Measurements from ENCODE around the gene CAPN14.

CAPN14 gene

DNA sequence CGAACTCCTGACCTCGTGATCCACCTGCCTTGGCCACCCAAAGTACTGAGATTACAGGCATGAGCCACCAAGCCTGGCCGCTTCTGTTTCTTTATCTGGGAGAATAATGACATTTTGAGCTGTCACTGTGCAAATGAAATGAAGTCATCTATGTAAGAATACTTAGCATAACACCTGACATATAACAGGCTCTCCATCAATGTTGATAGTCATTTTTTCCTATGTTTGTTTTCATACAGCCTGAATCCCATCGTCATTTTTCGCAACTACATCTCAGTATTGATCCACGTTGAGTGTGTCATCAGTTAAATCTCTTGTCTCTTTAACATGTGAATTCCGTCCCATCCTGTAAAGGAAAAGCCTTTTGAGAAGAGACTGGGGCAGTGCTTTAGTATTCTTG, 6.4 kb upstream of the CAPN14 start:
- DNase-seq, result no peak

GRCh38 chr2:31223026-31223425, 5.7 kb upstream of the CAPN14 start:
- no peak for DNase-seq

DNA sequence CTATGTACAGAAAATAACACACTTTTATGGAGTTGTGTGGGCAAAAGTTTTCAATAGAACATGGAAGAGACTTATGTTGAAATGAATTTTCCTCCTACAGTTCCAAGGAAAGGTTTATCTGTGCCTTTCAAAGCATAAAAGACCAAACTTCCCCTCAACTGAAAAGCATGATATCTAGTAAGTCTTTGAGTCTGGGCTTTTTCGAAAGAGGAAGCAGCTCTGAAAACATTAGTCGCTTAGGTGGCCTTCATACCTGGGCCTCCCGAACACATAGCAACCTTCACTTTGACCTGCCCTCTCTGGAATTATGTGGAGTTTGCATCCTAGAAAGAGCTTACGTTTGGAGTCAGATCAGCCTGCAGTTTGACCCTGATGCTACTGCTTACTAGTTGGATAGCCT, 4.8 kb upstream of the CAPN14 start:
- no peak for DNase-seq

GRCh38 chr2:31221544-31221943, 4.2 kb upstream of the CAPN14 start:
- DNase-seq, result no peak

GRCh38 chr2:31219131-31219969, 2.0 kb upstream of the CAPN14 start:
- DNase-seq, result peak; percentile 60

DNA sequence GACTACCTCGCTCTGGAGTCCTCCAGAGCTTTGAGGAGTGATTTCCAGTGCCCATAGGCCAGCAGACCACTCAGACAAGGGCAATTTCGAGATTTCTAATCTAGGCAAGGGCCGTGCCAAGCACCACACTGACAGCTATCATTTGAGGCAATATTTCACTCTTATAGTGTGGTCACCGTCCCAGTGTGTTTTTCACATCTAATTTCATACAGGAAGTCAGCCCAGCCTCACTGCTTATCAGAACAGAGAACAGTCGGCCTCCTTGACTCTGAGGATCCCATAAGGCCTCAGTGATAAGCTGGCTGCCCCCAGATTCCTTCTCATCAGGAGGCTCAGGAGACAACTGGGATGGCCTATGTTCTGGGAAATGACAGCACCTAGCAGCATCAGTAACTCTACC, 581 bp downstream of the CAPN14 start:
- DNase-seq, result no peak

DNA sequence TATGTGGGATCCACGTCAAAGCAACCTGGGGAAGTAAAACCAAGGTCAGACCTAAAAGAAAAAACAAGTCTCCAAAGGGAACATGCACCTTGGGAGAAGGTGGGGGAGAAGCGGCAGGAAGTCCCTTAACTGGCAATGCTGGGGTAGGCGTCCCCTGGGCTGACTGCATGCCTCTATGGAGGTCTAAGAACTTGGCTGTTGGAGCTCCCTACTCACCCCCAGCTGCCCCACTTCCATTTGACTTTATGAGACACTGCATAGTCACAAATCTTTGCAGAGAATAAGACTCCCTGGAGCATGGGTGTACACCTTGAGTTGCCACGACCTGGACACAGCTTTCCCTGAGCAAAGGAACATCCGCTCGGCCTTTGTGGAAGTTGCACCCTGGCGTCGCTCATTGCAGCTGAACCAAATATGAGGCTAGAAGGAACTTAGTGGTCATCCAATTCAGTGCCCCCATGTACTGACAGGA, 2.8 kb downstream of the CAPN14 start:
- DNase-seq, result no peak

GRCh38 chr2:31213601-31214443, 3.5 kb downstream of the CAPN14 start:
- DNase-seq, result no peak

GRCh38 chr2:31212659-31213600, 4.4 kb downstream of the CAPN14 start:
- no peak for DNase-seq

- DNase-seq, result no peak
Observed at GRCh38 chr2:31208240-31208639, 9.1 kb downstream of the CAPN14 start.

- DNase-seq, result no peak
Observed at GRCh38 chr2:31207790-31208189, 9.5 kb downstream of the CAPN14 start.

DNA sequence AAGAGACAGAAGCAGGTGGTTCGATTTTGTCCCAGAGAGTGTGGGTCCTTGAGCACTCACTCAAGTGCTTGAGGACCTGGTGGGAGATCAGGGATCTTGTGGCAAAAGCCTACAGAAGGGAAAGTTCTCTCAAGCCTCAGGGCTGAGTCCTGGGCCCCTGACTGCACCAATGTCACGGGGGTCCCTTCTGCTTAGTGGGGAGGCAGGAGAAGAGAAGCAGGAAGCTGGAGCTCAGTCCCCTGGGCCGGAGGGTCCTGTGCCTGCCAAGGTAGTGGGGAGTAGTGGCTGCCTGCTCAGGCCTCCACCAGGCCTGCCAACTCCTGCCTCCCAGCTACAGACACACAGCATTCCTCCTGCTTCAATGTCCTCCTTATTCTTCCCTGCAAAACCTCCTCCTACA, 11.7 kb downstream of the CAPN14 start:
- DNase-seq, result no peak

DNA sequence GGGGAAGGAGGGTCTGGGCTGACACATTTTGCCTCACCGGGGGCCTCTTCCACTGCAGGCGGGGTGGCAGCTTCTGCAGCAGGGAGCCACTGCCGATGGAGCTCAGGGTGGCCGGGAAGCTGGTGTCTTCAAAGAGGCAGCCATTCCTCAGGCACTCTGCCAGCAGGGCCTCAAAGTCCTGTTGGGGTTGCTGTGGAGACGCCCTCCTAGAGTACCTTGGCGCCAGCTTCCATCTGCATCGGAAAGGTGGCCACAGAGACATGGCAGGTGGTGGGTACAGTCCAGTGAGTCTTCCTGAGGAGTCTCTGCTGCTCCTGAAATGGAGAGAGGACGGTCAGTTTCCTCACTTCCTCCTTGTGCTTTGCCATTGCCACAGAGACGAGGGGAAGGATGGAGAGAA, 12.1 kb downstream of the CAPN14 start:
- DNase-seq, result no peak

DNA sequence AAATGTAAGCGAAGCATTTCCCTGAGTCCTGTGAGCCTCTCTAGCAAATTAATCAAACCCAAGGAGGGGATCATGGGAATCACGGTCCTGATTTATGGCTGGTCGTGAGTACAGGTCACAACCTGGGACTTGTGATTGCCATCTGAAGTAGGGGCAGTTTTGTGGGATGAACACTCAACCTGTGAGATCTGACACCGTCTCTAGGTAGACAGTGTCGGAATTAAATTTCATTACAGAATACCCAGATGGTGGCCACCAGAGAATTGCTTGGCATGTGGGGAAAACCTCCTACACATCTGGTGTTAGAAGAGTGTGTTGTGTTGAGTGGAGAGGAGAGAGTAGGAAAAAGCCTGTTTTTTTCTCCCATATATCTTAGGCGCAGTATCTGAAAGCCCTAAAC, 12.5 kb downstream of the CAPN14 start:
- DNase-seq, result no peak

DNA sequence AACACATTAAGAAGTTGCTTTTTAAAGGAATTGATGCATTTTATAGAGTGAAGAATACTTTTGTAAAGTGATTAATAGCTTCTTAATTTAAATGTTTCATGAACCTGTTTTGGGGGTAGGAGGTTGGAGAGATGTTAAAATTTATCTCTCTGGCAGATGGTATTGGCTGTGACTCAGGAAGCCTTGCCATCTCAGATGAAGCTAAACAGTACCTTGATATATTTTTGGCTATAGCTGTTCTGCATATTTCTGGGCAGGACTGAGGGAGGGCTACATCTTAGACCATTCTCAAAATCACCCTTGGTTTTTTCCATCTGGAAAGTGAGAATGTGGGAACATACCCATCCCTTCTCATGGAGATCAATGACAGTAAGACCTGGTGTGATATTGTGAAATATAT, 13.4 kb downstream of the CAPN14 start:
- no peak for DNase-seq

DNA sequence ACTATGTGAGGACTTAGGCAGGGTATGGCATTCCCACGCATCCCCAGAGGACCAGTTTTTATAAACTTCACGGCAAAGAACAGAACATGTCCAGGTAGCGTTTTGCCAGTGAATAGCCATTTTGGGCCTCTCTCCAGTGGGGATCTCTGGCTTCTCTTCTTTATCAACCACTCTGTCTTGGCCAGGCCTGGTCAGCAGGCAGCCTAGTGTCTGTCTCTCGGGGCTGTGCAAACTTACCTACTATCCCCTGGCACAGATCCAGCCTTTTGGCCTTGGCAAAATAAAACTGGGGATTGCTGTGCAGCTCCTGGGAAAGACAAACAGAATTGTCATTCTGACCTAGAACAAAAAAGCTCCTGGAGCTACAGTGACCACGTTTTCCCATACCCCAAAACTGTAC, 14.5 kb downstream of the CAPN14 start:
- DNase-seq, result no peak

DNA sequence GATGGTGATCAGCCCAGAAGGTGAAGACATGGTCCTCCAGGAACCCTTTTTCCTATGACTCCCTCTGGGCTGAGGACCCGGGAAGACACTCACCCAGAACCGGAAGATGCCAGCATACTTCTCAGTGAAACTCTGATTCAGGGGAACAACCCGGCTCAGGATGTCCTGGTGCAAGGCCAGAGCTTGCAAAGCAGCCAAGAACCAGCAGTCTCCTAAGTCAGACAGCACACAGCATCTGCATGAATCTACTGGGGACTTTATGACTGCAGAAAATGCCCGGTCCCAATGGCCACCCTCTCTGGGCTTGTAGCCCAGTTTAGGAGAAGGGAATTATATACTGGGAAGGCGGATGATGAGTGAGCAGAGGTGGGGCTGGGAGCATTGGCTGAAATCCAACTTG, 15.3 kb downstream of the CAPN14 start:
- DNase-seq, result no peak

DNA sequence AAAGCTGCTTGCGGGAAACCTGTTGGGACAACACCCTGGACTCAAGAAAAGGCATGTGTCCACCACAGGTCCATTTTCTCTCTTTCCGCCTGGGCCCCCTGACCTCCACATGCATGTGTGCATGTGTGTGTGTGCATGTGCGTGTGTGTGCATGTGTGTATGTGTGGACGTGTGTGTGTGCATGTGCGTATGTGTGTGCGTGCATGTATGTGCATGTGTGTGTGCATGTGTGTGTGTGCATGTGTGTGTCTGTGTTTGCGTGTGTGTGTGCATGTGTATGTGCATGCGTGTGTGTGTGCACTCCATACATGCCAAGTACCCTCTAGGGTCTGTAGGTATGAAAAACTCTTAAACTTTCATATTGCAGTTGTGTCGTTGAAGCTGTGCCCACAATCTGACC, 16.3 kb downstream of the CAPN14 start:
- no peak for DNase-seq

DNA sequence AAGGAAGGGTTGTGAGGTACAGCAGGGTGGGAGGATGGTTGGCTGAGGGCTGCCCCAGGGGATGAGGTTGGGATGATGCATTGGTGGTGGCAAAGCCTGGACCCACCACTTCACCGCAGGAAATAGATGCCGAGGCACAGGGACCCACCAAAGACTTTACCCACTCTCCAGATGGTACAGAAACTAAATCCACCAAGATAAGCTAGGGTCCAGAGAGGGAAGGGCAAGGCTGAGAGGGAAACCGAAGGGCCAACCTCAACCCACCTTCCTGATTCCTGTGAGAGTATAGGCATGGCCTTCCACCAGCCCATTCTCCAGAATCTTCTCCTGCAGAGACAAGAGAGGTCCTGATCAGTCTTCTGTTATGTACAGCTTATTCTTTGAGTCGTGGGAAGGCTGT, 18.1 kb downstream of the CAPN14 start:
- DNase-seq, result no peak

DNA sequence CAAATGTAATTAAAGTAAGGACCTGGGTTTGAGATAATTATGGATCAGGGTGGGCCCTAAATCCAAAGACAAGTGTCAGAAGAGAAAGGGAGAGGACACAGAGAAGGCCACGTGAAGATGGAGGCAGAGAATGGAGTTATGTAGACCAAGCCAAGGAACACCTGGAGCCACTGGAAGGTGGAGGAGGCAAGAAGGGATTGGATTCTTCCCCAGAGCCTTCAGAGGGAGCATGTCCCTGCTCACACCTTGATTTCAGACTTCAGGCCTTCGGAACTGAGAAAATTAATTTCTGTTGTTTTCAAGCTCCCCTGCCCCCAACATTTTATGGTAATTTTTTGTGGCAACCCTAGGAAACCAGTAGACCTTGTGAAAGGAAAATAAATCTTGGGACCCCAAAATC, 19.6 kb downstream of the CAPN14 start:
- DNase-seq, result no peak

- DNase-seq, result no peak
Observed at GRCh38 chr2:31197166-31197565, 20.1 kb downstream of the CAPN14 start.

GRCh38 chr2:31196622-31197021, 20.7 kb downstream of the CAPN14 start:
- DNase-seq, result no peak

- DNase-seq, result no peak
Observed at GRCh38 chr2:31193806-31194205, 23.5 kb downstream of the CAPN14 start.

Measured in CD4-positive, alpha-beta T cell treated with Interleukin-15 for 1 hour (primary cell).